Smooth muscle cell of the brain vasculature (primary cell): ENCODE data around the gene FNDC11.

ENCODE experiments used
- DNase-seq: peaks from one replicate; pipeline ENCODE4 v3.0.0-alpha.2; 2012; ENCODE audit warnings: low read depth, low spot score

FNDC11 gene

GRCh38 chr20:63539441-63540370, 14.3 kb upstream of the FNDC11 start:
- DNase-seq = no peak

DNA sequence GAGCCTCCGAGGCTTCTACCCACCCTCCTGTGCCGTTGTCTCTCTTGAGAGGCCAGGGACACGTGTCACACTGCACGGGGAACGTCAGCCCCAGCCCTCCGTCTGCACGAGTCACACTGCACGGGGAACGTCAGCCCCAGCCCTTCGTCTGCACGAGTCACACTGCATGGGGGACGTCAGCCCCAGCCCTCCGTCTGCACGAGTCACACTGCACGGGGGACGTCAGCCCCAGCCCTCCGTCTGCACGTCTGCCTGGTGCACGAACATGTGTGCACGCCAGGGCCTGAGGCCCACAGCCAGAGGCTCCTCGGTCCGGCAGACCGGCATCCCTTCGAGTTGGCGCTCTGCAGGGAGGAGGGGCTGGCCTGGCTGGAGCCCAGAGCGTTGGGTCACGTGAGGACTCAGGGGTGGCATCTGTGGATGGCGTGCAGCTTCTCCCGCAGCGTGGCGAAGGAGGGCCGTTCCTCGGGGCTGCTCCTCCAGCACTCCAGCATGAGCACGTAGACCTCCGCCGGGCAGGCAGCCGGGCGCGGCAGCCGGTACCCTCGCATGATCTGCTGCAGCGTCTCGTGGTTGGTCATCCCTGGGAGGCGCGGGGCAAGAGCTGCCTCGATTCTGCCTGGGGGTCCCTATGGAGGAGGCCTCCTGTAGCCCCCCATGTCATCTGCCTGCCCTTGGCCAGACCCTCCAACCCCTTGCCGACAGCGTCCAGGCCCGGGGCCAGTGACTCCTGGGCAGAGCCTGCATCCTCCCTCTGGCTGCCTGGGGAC, 13.4 kb upstream of the FNDC11 start:
- DNase-seq = no peak

- no peak for DNase-seq
These were observed 12.6 kb upstream of the FNDC11 start for GRCh38 chr20:63541371-63541770.

- DNase-seq = no peak
These were observed 11.9 kb upstream of the FNDC11 start for GRCh38 chr20:63542031-63542559.

GRCh38 chr20:63542696-63543095, 11.3 kb upstream of the FNDC11 start:
- DNase-seq = no peak

DNA sequence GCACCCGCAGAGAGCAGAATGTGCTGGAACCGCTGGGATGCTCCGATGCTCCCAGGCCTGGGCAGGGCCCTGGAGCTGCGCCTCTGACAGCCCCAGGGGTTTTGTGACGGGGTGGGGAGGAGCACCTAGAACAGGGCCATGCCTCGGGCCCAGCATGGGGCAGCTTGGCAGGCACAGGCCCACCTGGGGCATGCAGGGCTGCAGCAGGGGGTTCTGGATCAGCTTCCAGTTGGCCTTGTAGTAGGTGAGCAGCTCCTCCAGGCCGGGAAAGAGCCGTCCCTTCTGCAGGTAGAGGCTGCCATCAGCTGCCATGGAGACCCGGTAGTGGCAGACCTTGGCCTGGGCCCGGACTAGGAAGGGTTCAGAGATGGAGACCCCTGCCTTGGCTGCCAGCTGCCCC, 10.8 kb upstream of the FNDC11 start:
- DNase-seq = no peak

DNA sequence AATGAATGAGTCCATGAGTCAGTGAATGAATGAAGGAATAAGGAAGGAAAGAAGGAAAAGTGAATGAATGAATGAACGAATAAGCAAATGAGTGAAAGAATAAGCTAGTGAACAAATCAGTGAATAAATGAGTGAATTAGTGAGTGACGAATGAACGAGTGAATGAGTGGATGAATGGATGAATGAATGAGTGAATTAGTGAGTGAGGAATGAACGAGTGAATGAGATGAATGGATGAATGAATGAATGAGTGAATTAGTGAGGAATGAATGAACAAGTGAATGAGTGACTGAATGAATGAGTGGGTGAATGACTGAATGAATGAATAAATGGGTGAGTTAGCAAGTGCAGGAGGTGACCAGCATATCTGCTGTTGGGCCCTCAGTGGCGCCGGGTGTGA, 10.2 kb upstream of the FNDC11 start:
- no peak for DNase-seq

GRCh38 chr20:63544241-63544957, 9.6 kb upstream of the FNDC11 start:
- DNase-seq = no peak

DNA sequence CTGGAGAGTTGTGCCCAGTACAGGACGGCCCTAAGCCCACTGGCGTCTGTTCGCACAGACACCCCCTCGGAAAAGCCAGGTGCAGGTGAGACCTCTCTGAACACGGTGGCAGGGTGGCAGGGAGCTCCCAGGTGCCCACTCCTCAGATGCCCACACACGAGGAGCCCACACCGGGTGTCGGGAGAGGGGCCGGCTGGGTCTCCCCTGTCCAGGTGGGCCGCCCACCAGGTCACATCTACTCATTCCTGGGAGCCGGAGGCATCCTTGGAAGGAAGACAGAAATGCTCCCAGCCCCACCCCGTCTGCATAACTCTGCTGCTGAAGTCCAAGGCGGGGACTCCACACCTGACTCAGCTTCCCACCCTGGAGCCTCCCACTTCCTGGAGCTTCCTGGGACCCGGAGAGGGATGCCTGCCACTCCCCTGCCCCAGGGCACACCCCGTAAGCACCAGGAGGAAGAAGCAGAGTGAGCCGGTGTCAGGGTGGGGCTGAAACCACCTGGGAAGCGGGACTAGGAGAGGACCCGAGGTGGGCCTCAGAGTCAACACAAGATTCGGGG, 8.9 kb upstream of the FNDC11 start:
- DNase-seq = no peak

- no peak for DNase-seq
These were observed 8.1 kb upstream of the FNDC11 start for GRCh38 chr20:63545814-63546213.

GRCh38 chr20:63546256-63546955, 7.6 kb upstream of the FNDC11 start:
- no peak for DNase-seq

- no peak for DNase-seq
These were observed 6.8 kb upstream of the FNDC11 start for GRCh38 chr20:63546956-63547724.

DNA sequence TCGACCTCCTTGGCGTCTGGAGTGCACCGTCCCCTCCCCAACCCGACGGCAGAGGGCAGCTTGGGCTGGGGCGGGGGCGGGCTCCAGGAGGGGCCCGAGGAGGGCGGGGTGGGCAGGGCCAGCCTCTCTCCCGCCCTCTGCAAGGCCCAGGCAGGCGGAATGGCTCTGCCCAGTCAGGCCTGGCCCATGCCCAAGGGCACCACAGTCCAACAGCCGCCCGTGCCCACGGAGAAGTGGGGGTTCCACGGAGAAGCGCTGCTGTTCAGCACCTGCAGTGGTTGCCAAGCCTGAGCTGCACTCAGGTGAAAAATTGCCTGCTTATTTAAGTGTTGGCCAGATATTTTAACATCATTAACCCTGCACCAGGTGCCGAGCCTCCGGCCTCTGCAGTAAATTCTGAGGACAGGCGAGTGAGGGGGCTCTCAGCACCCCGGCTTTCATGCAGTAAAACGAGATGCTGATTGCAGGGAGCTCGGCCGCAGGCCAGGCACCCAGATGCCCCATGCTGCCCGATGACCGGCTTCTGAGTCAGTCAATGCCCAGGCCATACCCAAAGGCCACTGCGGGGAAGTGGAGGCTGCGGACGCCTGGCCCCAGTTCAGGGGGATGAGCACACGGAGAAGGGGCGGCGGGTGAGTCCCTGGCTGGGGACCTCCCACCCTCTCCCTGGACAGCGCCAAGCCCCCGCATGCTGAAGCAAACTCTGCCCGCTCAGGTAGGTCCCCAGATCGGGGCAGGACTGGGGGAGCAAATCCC, 6.1 kb upstream of the FNDC11 start, which contains the start of gene SRMS:
Gene SRMS, minus strand, starts transcription at position 25 of the 756 bp plus-strand sequence. CDS start 286 bp downstream, outside the sequence.
- no peak for DNase-seq

- no peak for DNase-seq
These were observed 5.4 kb upstream of the FNDC11 start for GRCh38 chr20:63548542-63548941.

- no peak for DNase-seq
These were observed 4.9 kb upstream of the FNDC11 start for GRCh38 chr20:63549019-63549418.

- no peak for DNase-seq
These were observed 4.2 kb upstream of the FNDC11 start for GRCh38 chr20:63549679-63550282.

- DNase-seq = no peak
These were observed 2.9 kb upstream of the FNDC11 start for GRCh38 chr20:63551068-63551467.

GRCh38 chr20:63552481-63553249, 1.3 kb upstream of the FNDC11 start:
- no peak for DNase-seq
